Measurements from ENCODE around the gene RNASEH2A.

Gene RNASEH2A

GRCh38 chr19:12783291-12783848 lies 23.0 kb upstream of the RNASEH2A start:
- no peak for DNase-seq

- no peak for DNase-seq
Measured at GRCh38 chr19:12783849-12784393, 22.5 kb upstream of the RNASEH2A start.

- DNase-seq, result no peak
Measured at GRCh38 chr19:12784394-12784870, 22.0 kb upstream of the RNASEH2A start.

GRCh38 chr19:12784871-12785430 lies 21.4 kb upstream of the RNASEH2A start:
- DNase-seq, result no peak

- DNase-seq, result no peak
Measured at GRCh38 chr19:12785431-12786031, 20.9 kb upstream of the RNASEH2A start.

- no peak for DNase-seq
Measured at GRCh38 chr19:12786141-12786870, 20.1 kb upstream of the RNASEH2A start.

GRCh38 chr19:12786952-12787351 lies 19.4 kb upstream of the RNASEH2A start:
- DNase-seq, result no peak

- no peak for DNase-seq
Measured at GRCh38 chr19:12787458-12787857, 18.9 kb upstream of the RNASEH2A start.

- no peak for DNase-seq
Measured at GRCh38 chr19:12788042-12788681, 18.2 kb upstream of the RNASEH2A start.

GRCh38 chr19:12788682-12789097 lies 17.7 kb upstream of the RNASEH2A start:
- peak; percentile 60 for DNase-seq

GRCh38 chr19:12789098-12789903 lies 17.1 kb upstream of the RNASEH2A start:
- DNase-seq, result no peak

GRCh38 chr19:12789904-12790619 lies 16.3 kb upstream of the RNASEH2A start:
- DNase-seq, result peak; percentile 90

- DNase-seq, result no peak
Measured at GRCh38 chr19:12790628-12791344, 15.6 kb upstream of the RNASEH2A start.

GRCh38 chr19:12791345-12792050 lies 14.9 kb upstream of the RNASEH2A start, which contains the start of gene JUNB:
JUNB (plus strand) TSS chr19:12791486; CDS start chr19:12791772, 286 bp downstream.
- DNase-seq, result peak; percentile 91

GRCh38 chr19:12792051-12792852 lies 14.1 kb upstream of the RNASEH2A start:
- DNase-seq, result peak; percentile 58

GRCh38 chr19:12792853-12793289 lies 13.5 kb upstream of the RNASEH2A start:
- no peak for DNase-seq

- peak; percentile 87 for DNase-seq
Measured at GRCh38 chr19:12793290-12794195, 12.8 kb upstream of the RNASEH2A start.

All from NCI-H1092 (cell line).